ENCODE measurements around the gene WWOX.
A peak's percentile ranks its signal among the peaks of the same experiment; 100 is the strongest.
"Not testable (repeated sequence)": the region's sequence is repeated elsewhere in the genome, so short reads cannot be mapped to it uniquely, and the experiment has no call there.

WWOX gene

DNA sequence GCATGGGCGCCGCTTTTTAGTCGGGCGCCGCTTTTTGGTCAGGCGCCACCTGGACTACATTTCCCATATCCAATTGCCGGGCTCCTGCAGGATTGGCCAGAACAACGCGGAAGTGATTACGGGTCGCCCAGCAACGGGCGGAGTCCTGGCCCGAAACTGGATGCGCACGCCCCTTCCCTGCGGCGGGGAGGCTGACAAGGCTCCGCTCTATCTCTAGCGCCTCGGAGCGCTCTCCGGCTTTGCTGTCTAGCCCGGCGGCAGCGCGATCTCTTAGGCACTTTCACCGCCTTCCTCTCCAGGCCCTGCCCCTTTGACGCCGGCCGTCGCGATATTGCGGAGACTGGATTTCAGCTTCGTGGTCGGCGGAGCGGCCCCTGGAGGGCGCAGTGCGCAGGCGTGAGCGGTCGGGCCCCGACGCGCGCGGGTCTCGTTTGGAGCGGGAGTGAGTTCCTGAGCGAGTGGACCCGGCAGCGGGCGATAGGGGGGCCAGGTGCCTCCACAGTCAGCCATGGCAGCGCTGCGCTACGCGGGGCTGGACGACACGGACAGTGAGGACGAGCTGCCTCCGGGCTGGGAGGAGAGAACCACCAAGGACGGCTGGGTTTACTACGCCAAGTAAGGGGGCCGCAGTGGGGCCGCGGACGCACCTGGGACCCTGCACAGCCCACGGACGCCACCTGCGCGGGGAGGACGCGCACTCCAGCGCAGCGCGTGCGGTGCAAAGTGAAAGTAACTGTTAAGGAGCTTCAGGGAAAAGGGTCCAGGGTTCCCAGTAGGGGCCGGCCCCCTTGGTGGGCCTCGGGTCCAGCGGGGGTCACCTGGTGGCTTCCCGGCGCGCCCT is at the start of gene WWOX:
Gene WWOX (plus strand): TSS at position 384 of the 841 bp plus-strand sequence.
- DNase-seq (ENCODE audit: low read depth in 3 of 3): peak; percentile 91 to 95 (median 94)

GRCh38 chr16:78050734-78051400 is 48.6 kb upstream of the WWOX start:
- DNase-seq (ENCODE audit: low read depth in 3 of 3): no peak

- DNase-seq (ENCODE audit: low read depth in 3 of 3): no peak
These were observed 41.5 kb upstream of the WWOX start for GRCh38 chr16:78057803-78058564.

GRCh38 chr16:78059806-78060205 is 39.6 kb upstream of the WWOX start:
- DNase-seq (ENCODE audit: low read depth in 3 of 3): not testable (repeated sequence)

- DNase-seq (ENCODE audit: low read depth in 3 of 3): no peak
These were observed 39.2 kb upstream of the WWOX start for GRCh38 chr16:78060295-78060694.

GRCh38 chr16:78060809-78061208 is 38.6 kb upstream of the WWOX start:
- no peak for DNase-seq (ENCODE audit: low read depth in 3 of 3)

DNA sequence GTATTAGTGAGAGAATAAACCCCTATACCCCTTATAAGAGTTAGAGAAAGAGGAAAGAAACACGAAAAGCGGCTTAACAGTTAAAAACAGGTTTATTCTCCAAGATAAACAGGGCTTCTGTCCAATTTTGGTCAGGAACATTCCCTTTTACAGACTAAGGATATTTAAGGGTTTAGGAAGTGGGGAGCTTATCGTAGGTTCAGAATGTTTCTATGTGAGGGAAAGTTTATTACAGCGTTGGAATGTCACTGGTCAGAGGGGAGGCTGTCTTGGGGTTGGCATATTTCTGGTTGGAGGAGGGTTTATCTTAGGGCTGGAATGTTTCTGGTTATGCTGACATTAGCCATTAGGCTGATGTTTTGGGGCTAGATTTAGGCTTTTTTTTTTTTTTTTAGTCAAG is 34.1 kb upstream of the WWOX start:
- no peak for DNase-seq (ENCODE audit: low read depth in 3 of 3)

GRCh38 chr16:78069913-78070312 is 29.5 kb upstream of the WWOX start:
- no peak for DNase-seq (ENCODE audit: low read depth in 3 of 3)

DNA sequence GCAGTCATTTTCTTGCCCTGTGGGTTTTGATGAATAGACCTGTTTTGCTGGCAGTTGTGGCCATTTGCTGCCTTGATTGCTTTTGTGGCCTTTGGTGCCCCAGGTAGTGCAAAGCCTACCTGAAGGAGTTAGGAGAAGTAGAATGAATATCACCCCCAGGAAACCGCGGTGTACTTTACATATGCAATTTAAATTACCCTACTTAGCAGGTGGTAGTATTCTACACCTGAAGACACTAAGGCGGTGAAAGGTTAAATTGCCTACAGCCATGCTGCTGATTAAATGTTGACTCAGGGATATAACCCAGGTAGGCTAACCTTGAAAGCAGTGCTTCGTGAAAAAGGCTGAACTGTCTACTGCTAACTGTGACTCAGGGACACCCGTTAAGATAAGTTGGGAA is 27.2 kb upstream of the WWOX start:
- DNase-seq (ENCODE audit: low read depth in 3 of 3): no peak

DNA sequence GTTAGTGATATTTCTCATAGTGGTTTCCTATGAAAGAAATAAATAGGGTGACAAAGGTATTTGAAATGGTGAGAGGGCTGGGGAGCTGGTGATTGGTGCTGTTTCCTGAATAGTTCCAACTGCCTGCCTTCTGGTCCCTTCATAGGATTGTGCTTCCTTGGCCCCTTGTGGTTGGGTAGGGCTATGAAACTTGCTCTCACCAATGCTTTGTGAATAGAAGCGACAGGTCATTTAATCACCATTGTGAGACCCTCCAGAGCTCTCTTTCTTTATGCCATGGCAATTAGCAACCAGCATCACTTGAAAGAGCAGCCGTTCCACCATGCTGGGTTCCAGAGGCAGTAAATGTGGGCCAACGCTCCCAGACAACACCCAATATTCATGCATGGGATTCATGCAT is 23.7 kb upstream of the WWOX start:
- DNase-seq (ENCODE audit: low read depth in 3 of 3): no peak

DNA sequence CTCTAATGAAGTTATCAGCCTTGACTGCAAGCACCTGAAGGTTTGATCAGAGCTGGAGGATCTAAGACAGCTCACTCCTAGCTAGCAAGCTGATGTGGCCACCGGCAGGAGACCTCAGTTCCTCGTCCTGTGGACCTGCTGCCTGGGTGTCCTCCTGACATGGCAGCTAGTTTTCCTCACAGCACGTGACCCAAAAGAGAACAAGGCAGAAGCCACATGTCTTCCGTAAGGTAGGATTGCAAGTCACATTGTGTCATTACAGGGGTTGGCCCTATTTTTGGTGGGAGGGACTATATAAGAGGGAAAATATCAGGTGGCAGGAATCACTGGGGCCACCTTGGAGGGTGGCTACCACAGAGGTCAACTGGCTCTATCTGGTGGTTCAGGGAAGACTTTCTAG is 18.1 kb upstream of the WWOX start:
- DNase-seq (ENCODE audit: low read depth in 3 of 3): no peak

GRCh38 chr16:78091419-78091818 is 8.0 kb upstream of the WWOX start:
- DNase-seq (ENCODE audit: low read depth in 3 of 3): no peak

GRCh38 chr16:78092758-78093157 is 6.7 kb upstream of the WWOX start:
- DNase-seq (ENCODE audit: low read depth in 3 of 3): no peak

- no peak for DNase-seq (ENCODE audit: low read depth in 3 of 3)
These were observed 5.3 kb upstream of the WWOX start for GRCh38 chr16:78094166-78094565.

DNA sequence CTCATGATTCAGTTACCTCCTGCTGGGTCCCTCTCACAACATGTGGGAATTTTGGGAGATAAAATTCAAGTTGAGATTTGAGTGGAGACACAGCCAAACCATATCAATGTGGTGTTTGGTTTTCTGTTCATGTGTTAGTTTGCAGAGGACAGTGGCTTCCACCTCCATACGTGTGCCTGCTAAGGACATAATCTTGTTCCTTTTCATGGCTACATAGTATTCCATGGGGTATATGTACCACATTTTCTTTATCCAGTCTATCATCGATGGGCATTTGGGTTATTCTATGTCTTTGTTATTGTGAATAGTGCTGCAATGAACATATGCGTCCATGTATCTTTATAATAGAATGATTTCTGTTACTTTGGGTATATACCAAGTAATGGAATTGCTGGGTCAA is 4.5 kb upstream of the WWOX start:
- no peak for DNase-seq (ENCODE audit: low read depth in 3 of 3)

GRCh38 chr16:78096386-78096785 is 3.1 kb upstream of the WWOX start:
- no peak for DNase-seq (ENCODE audit: low read depth in 3 of 3)

DNA sequence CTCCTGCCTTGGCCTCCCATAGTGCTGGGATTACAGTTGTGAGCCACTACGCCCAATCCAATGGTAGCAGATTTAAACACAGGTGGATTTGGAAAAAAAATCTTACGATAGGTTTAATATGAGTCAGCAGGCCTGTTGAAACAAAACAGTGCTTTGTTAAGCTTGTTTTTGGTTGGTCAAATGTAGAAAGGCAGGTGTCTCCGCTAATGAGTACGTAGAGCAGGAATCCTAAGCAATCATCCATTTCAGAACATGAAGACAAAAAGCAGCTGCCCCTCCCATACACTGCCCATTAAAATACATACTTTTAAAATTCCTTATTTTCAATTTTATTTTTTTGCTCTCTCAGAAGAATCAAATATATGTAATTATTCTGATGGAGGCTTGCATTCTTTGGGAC is 1.9 kb upstream of the WWOX start:
- DNase-seq (ENCODE audit: low read depth in 3 of 3): no peak

GRCh38 chr16:78098087-78098486 is 1.4 kb upstream of the WWOX start:
- no peak for DNase-seq (ENCODE audit: low read depth in 3 of 3)

GRCh38 chr16:78098595-78099270 is 721 bp upstream of the WWOX start:
- no peak for DNase-seq (ENCODE audit: low read depth in 3 of 3)

DNA sequence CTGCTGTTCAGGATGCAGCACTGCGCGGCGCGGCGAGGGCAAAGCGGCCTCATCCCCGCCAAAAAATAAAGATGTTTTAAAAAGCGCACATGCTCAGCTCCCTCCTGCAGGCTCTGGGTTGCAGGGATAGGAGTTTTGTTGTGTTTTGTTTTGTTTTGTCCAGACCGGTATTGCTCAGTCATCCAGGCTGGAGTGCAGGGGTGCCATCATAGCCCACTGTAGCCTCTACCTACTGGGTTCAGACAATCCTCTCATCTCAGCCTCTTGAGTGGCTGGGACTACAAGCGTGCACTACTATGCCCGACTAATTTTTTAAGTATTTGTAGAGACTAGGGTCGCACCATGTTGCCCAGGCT is 636 bp downstream of the WWOX start:
- DNase-seq (ENCODE audit: low read depth in 3 of 3): no peak

- DNase-seq (ENCODE audit: low read depth in 3 of 3): no peak
These were observed 2.7 kb downstream of the WWOX start for GRCh38 chr16:78102122-78102660.

DNA sequence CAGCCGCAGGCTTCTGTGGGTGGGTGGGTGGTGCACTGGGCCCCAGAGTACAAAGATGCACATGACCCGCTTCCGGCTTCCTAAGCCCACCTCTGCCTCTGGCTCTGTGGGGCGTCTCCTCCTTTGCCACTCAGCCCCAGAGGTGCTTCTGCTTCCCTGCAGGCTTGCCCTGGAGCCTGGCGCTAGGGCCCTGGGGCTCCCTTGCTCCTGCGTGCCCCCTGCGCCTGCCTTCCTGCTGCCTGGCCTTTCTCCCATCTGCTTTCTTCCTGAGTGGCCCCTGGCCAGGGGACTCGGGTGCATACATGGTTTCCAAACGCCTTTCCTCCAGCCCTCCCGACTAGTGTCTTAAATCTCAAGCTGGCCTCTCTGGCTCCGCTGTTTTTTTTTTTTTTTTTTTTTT is 3.4 kb downstream of the WWOX start:
- DNase-seq (ENCODE audit: low read depth in 3 of 3): no peak
